Vagina (tissue), 2 donors: ENCODE data around the gene GPR65.

ENCODE experiments used
- POLR2A ChIP-seq, 2 donors: fragments of 450-650 bp; IDR thresholded peaks; one replicate each; pipeline ENCODE4 v1.6.1; 2017; ENCODE audit warnings: antibody characterized with exemption in 2 of 2, mild to moderate bottlenecking in 2 of 2, moderate library complexity in 2 of 2
- POLR2AphosphoS5 ChIP-seq, 2 donors: sonication (generic); formaldehyde crosslinking; IDR thresholded peaks; one replicate each; pipeline ENCODE4 v1.9.0; 2017; ENCODE audit warnings: antibody characterized with exemption in 2 of 2, mild to moderate bottlenecking in 2 of 2, low read depth in 1 of 2; ENCODE audit not compliant: insufficient read depth in 1 of 2
- TF ChIP-seq, protein P1 (sequence below), 3 experiments: fragments of 450-650 bp in 2 of 3; fragments of 200-600 bp in 1 of 3; sonication (generic) in 1 of 3; IDR thresholded peaks; one replicate each; pipeline ENCODE4 v1.5.1; 2017 to 2019; ENCODE audit warnings: antibody characterized with exemption in 3 of 3, mild to moderate bottlenecking in 2 of 3, moderate library complexity in 2 of 3

DNA sequence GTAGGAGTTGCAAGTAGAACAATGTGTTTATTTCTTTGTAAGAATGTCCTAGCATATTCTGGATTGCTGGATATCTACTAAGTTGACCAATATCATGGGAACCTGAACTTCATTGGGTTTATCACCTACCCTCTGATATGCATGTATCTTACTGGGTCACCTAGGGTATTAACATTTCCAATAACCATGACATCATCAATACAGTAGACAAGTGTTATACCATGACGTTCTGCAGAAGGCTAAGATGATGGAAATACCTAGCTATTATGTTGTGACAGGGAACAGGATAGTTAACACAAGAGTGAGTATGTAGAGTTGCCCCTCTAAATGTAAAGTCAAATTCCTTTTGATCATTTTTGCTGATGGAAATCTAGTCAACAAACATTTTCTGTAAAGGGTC is 26.0 kb downstream of the GPR65 start:
- TF ChIP-seq, protein P1, sequence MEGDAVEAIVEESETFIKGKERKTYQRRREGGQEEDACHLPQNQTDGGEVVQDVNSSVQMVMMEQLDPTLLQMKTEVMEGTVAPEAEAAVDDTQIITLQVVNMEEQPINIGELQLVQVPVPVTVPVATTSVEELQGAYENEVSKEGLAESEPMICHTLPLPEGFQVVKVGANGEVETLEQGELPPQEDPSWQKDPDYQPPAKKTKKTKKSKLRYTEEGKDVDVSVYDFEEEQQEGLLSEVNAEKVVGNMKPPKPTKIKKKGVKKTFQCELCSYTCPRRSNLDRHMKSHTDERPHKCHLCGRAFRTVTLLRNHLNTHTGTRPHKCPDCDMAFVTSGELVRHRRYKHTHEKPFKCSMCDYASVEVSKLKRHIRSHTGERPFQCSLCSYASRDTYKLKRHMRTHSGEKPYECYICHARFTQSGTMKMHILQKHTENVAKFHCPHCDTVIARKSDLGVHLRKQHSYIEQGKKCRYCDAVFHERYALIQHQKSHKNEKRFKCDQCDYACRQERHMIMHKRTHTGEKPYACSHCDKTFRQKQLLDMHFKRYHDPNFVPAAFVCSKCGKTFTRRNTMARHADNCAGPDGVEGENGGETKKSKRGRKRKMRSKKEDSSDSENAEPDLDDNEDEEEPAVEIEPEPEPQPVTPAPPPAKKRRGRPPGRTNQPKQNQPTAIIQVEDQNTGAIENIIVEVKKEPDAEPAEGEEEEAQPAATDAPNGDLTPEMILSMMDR (IDR thresholded peaks at IDR 0.05), result no peak
- TF ChIP-seq POLR2A (IDR thresholded peaks at IDR 0.05) (no peak), POLR2AphosphoS5 (IDR thresholded peaks at IDR 0.05; ENCODE audit: insufficient read depth in 1 of 2, low read depth in 1 of 2) (no peak)
